Panc1 (cell line): Measurements from ENCODE around the gene SLX1A. TPM values are rescaled to one million over a fixed set of nuclear protein-coding genes. Genes with fewer than 3 reads are reported as not detected.

Experiments
- ATAC-seq: fragments of 200-7000 bp; cut with Tn5 transposase; 2 replicates; pipeline ENCODE4 v1.9.1; 2020; ENCODE audit warnings: mild to moderate bottlenecking, moderate library complexity
- BruUV-seq: library from RNA; stranded (reverse); fragments of 400-500 nt; replicated peaks from 2 replicates; lab custom pipeline; 2021; lab: Mats Ljungman, UMichigan
- CTCF ChIA-PET: fragments of 300-600 bp; sonication (Branson Sonifier 250); formaldehyde crosslinking; loops from one replicate; lab custom pipeline; 2022; ENCODE audit warnings: antibody characterized with exemption; lab: Charles Lee
- POLR2A ChIA-PET: fragments of 300-600 bp; sonication (Branson Sonifier 250); formaldehyde crosslinking; loops from one replicate; lab custom pipeline; 2022; ENCODE audit warnings: antibody characterized with exemption; lab: Charles Lee
- DNase-seq: peaks from one replicate; pipeline ENCODE4 v3.0.0-alpha.2; 2010; ENCODE audit warnings: low read depth, low spot score
- H3K27ac ChIP-seq: 2 replicates; pipeline ENCODE4 v1.5.1; 2011; ENCODE audit warnings: mild to moderate bottlenecking, low read length, inconsistent platforms
- H3K27me3 ChIP-seq: fragments of 200-500 bp; sonication (Bioruptor generic); 2 replicates; pipeline ENCODE4 v1.6.0; 2014; ENCODE audit warnings: low read length, inconsistent platforms; ENCODE audit not compliant: control insufficient read depth, insufficient read depth
- H3K36me3 ChIP-seq: fragments of 200-500 bp; sonication (Bioruptor generic); 2 replicates; pipeline ENCODE4 v1.5.1; 2014; ENCODE audit warnings: inconsistent platforms, mild to moderate bottlenecking, low read length, moderate library complexity; ENCODE audit not compliant: control insufficient read depth, insufficient read depth
- H3K4me1 ChIP-seq: 2 replicates; pipeline ENCODE4 v1.5.1; 2011; ENCODE audit warnings: inconsistent platforms, mild to moderate bottlenecking, low read length, moderate library complexity; ENCODE audit not compliant: control insufficient read depth, insufficient read depth
- H3K4me3 ChIP-seq, 2 experiments: 2 replicates each; pipeline ENCODE4 v1.5.1; 2011 to 2012; ENCODE audit warnings: low read depth in 2 of 2, low read length in 2 of 2, mild to moderate bottlenecking in 2 of 2, inconsistent platforms in 1 of 2, moderate library complexity in 1 of 2
- H3K9me3 ChIP-seq: fragments of 200-500 bp; sonication (Bioruptor generic); 2 replicates; pipeline ENCODE4 v1.5.1; 2014; ENCODE audit warnings: low read depth, mild to moderate bottlenecking, inconsistent platforms, low read length, moderate library complexity; ENCODE audit not compliant: control insufficient read depth, insufficient read depth
- POLR2AphosphoS5 ChIP-seq: IDR thresholded peaks from 2 replicates; pipeline ENCODE4 v1.6.1; 2012; ENCODE audit warnings: mild to moderate bottlenecking, low read depth, low read length, moderate library complexity
- REST ChIP-seq, 2 experiments: IDR thresholded peaks; 2 replicates each; pipeline ENCODE4 v1.6.1; 2011 to 2012; ENCODE audit warnings: low read depth in 2 of 2, control low read depth in 1 of 2, low read length in 1 of 2, mild to moderate bottlenecking in 1 of 2, moderate library complexity in 1 of 2; ENCODE audit not compliant: insufficient read depth in 1 of 2
- SIN3A ChIP-seq: IDR thresholded peaks from 2 replicates; pipeline ENCODE4 v1.6.1; 2012; ENCODE audit warnings: low read depth, mild to moderate bottlenecking, low read length, moderate library complexity, borderline replicate concordance; ENCODE audit not compliant: insufficient read depth
- TCF7L2 ChIP-seq: IDR thresholded peaks from 2 replicates; pipeline ENCODE4 v1.6.1; 2011; ENCODE audit warnings: mild to moderate bottlenecking, low read depth, low read length, inconsistent platforms
- in situ Hi-C: cut with HindIII; loops from 2 replicates; pipeline ENCODE4 v1.10.0; 2016; ENCODE audit warnings: low sequenced_read_pairs, low pct_unique_long_range_greater_than_20kb
- intact Hi-C: fragments of 100-400 bp; cut with micrococcal nuclease; formaldehyde crosslinking; loops from one replicate; pipeline ENCODE4 v1.10.0; 2022; ENCODE audit not compliant: unreplicated experiment
- total RNA-seq: library from RNA; stranded (reverse); gene quantifications from one replicate; pipeline ENCODE4 v1.2.1, GENCODE V29; 2021; ENCODE audit not compliant: unreplicated experiment
- TF ChIP-seq, protein P1 (sequence below): fragments of 450-650 bp; IDR thresholded peaks from 2 replicates; pipeline ENCODE4 v1.5.1; 2017; ENCODE audit warnings: mild to moderate bottlenecking

SLX1A gene
- total RNA-seq, 1 experiment from 2014 or later: 18.5 TPM

GRCh38 chr16:30183233-30184095 is 10.2 kb upstream of the SLX1A start, which contains the start of gene CORO1A:
TSS of gene CORO1A (plus strand) at chr16:30183602. CDS start at chr16:30185210, 1,608 bp downstream.
- Histone ChIP-seq H3K27ac (peak within 1 kb of the TSS; percentile 44), H3K36me3 (no peaks in the 10 kb centered on the region), H3K27me3 (no peaks in the 10 kb centered on the region), H3K9me3 (no peaks in the 10 kb centered on the region), H3K4me1 (peaks cover 6% of the 10 kb centered on the region), H3K4me3 (peak within 1 kb of the TSS; percentile 56 to 62)
- ATAC-seq: peak; percentile 89
- BruUV-seq: no TSS peak
- ChIA-PET POLR2A (no interaction called here), CTCF (interaction anchor here (1.0 kb wide), 1 partner anchor 91 kb away, joined by 5 read pairs; the partner anchor contains the start of gene TBX6)
- TF ChIP-seq SIN3A (0 out of 2 replicates have a peak, but pooled peaks have one; percentile 49), REST (IDR thresholded peaks at IDR 0.05; ENCODE audit: insufficient read depth in 1 of 2, low read depth in 2 of 2, low read length in 1 of 2) (no peak)
- in situ Hi-C loops: no loop called here
- peak; percentile 7 for DNase-seq
- intact Hi-C loops: no loop called here

DNA sequence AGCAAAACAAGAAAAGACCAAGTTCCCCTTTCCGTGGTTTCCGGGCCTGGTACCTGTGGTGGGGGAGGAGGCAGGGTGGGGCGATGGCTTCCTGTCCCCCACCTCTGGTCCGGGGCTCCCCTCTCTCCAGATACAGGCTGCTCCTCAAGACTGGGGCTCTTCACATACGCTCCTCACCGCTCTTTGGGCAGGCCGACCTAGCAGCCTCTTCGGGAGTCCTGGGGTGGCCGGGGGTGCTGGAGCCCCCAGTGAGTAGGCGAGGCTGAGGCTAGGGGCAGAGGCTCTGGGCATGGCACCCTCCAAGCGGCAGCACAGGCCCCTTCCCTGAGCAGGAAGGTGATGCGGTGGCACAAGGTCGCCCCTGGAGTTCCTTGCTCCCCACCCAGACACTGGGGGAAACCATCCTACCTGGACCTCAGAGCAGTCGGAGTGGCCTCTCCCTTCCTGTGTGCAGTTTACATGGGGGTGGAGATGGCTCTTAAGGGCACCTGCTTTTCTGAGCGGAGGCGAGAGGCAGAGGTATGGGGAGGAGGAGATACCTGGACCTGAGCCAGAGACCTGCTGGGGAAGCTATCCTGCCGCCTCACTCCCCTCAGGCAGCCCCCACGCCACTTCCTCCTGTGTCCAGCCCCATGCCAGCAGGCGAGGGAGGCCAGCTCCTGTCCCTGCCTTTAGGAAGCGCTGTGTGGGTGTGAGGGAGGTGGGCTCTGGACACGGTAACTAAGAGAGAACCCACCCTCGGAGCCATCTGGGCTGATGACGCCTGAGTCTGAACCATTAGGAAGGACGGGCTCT is 9.4 kb upstream of the SLX1A start:
- no TSS peak for BruUV-seq
- ATAC-seq (no peak), DNase-seq (no peak)
- Histone ChIP-seq H3K27ac (no peak overlapping the region), H3K9me3 (no peaks in the 10 kb centered on the region), H3K4me3 (peak overlapping the region; percentile 56 to 62), H3K36me3 (no peaks in the 10 kb centered on the region), H3K4me1 (peaks cover 6% of the 10 kb centered on the region), H3K27me3 (no peaks in the 10 kb centered on the region)
- intact Hi-C loops (no loop called here), in situ Hi-C loops (no loop called here)
- TF ChIP-seq POLR2AphosphoS5: no peak
- no peak for TF ChIP-seq TCF7L2
- no peak for TF ChIP-seq REST (IDR thresholded peaks at IDR 0.05; ENCODE audit: insufficient read depth in 1 of 2, low read depth in 2 of 2, low read length in 1 of 2)
- TF ChIP-seq SIN3A: no peak
- TF ChIP-seq, protein P1, sequence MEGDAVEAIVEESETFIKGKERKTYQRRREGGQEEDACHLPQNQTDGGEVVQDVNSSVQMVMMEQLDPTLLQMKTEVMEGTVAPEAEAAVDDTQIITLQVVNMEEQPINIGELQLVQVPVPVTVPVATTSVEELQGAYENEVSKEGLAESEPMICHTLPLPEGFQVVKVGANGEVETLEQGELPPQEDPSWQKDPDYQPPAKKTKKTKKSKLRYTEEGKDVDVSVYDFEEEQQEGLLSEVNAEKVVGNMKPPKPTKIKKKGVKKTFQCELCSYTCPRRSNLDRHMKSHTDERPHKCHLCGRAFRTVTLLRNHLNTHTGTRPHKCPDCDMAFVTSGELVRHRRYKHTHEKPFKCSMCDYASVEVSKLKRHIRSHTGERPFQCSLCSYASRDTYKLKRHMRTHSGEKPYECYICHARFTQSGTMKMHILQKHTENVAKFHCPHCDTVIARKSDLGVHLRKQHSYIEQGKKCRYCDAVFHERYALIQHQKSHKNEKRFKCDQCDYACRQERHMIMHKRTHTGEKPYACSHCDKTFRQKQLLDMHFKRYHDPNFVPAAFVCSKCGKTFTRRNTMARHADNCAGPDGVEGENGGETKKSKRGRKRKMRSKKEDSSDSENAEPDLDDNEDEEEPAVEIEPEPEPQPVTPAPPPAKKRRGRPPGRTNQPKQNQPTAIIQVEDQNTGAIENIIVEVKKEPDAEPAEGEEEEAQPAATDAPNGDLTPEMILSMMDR: no peak
- CTCF ChIA-PET: no interaction called here
- POLR2A ChIA-PET: no interaction called here
